BLaER1 treated with 17β-estradiol and CSF1 and Interleukin-3, amounts not matched to agents 10 nM and 100 nM (cell line): ENCODE results near the gene SYNDIG1.
"Not testable (repeated sequence)": the region's sequence is repeated elsewhere in the genome, so short reads cannot be mapped to it uniquely, and the experiment has no call there.

ENCODE experiments used
- H3K27ac ChIP-seq, 11 experiments: shearing (Covaris generic); formaldehyde crosslinking; 2 replicates each; pipeline ENCODE4 v1.8.1; 2022
- H3K27me3 ChIP-seq, 11 experiments: shearing (Covaris generic); formaldehyde crosslinking; 2 replicates each; pipeline ENCODE4 v1.8.1; 2022
- H3K36me3 ChIP-seq, 11 experiments: shearing (Covaris generic); formaldehyde crosslinking; 2 replicates each; pipeline ENCODE4 v1.8.1; 2022
- H3K4me1 ChIP-seq, 10 experiments: shearing (Covaris generic); formaldehyde crosslinking; 2 replicates each; pipeline ENCODE4 v1.8.1; 2022
- H3K4me2 ChIP-seq, 11 experiments: shearing (Covaris generic); formaldehyde crosslinking; 2 replicates each; pipeline ENCODE4 v1.8.1; 2022
- H3K4me3 ChIP-seq, 10 experiments: shearing (Covaris generic); formaldehyde crosslinking; 2 replicates each; pipeline ENCODE4 v1.8.1; 2022
- H3K9ac ChIP-seq, 11 experiments: shearing (Covaris generic); formaldehyde crosslinking; 2 replicates each; pipeline ENCODE4 v1.8.1; 2022
- H3K9me3 ChIP-seq, 11 experiments: shearing (Covaris generic); formaldehyde crosslinking; replicated peaks in 1 of 11; 2 replicates each; pipeline ENCODE4 v1.8.1; 2022
- H4K20me1 ChIP-seq, 11 experiments: shearing (Covaris generic); formaldehyde crosslinking; 2 replicates each; pipeline ENCODE4 v1.8.1; 2022
- Cebpa-rat ChIP-seq, 11 experiments: shearing (Covaris generic); IDR thresholded peaks; 2 replicates each; pipeline ENCODE4 v1.8.1; 2022

Gene SYNDIG1

GRCh38 chr20:24616258-24617079 is 147.0 kb downstream of the SYNDIG1 start:
- Histone ChIP-seq H3K27me3 (0 out of 22 replicates have a peak, but pooled peaks cover 0 to 11% (median 0%) of the 10 kb centered on the region in 11 experiments), H3K4me3 (no peak overlapping the region), H3K36me3 (no peaks in the 10 kb centered on the region), H4K20me1 (no peaks in the 10 kb centered on the region), H3K9ac (no peak overlapping the region), H3K4me2 (peak overlapping the region in 9 of 11 experiments; percentile 32 to 77 (median 61); a peak in 17 of 22 replicates), H3K4me1 (peaks cover 12 to 89% (median 81%) of the 10 kb centered on the region in 10 experiments), H3K27ac (no peak overlapping the region), H3K9me3 (no peaks in the 10 kb centered on the region)
- TF ChIP-seq Cebpa-rat (IDR thresholded peaks at IDR 0.05), result no peak

GRCh38 chr20:24617080-24617432 is 147.6 kb downstream of the SYNDIG1 start:
- H3K4me2 ChIP-seq, result peak overlapping the region in 9 of 11 experiments; percentile 32 to 77 (median 61); a peak in 17 of 22 replicates
- H3K9ac ChIP-seq, result peak overlapping the region in 1 of 11 experiments; percentile 24; a peak in 1 of 22 replicates
- no peak overlapping the region for H3K4me3 ChIP-seq
- H3K4me1 ChIP-seq, result peaks cover 12 to 84% (median 75%) of the 10 kb centered on the region in 10 experiments
- no peaks in the 10 kb centered on the region for H3K36me3 ChIP-seq
- no peaks in the 10 kb centered on the region for H4K20me1 ChIP-seq
- H3K27ac ChIP-seq, result no peak overlapping the region; a peak in 2 of 22 replicates
- 0 out of 22 replicates have a peak, but pooled peaks cover 0 to 11% (median 0%) of the 10 kb centered on the region in 11 experiments for H3K27me3 ChIP-seq
- no peaks in the 10 kb centered on the region for H3K9me3 ChIP-seq
- no peak for TF ChIP-seq Cebpa-rat (IDR thresholded peaks at IDR 0.05)

GRCh38 chr20:24617757-24618450 is 148.5 kb downstream of the SYNDIG1 start:
- no peak for TF ChIP-seq Cebpa-rat (IDR thresholded peaks at IDR 0.05)
- peak overlapping the region in 9 of 11 experiments; percentile 1 to 77 (median 63); a peak in 17 of 22 replicates for H3K4me2 ChIP-seq
- H3K27ac ChIP-seq, result peak overlapping the region in 2 of 11 experiments; percentile 18 to 56; a peak in 2 of 22 replicates
- peak overlapping the region in 1 of 11 experiments; percentile 24; a peak in 1 of 22 replicates for H3K9ac ChIP-seq
- H3K27me3 ChIP-seq, result 0 out of 22 replicates have a peak, but pooled peaks cover 0 to 11% (median 0%) of the 10 kb centered on the region in 11 experiments
- no peak overlapping the region for H3K4me3 ChIP-seq
- peaks cover 12 to 78% (median 71%) of the 10 kb centered on the region in 10 experiments for H3K4me1 ChIP-seq
- H3K9me3 ChIP-seq, result no peaks in the 10 kb centered on the region
- H4K20me1 ChIP-seq, result no peaks in the 10 kb centered on the region
- no peaks in the 10 kb centered on the region for H3K36me3 ChIP-seq

- no peaks in the 10 kb centered on the region for H4K20me1 ChIP-seq
- H3K4me1 ChIP-seq, result peaks cover 12 to 69% (median 63%) of the 10 kb centered on the region in 10 experiments
- no peak for TF ChIP-seq Cebpa-rat (IDR thresholded peaks at IDR 0.05)
- H3K27me3 ChIP-seq, result 0 out of 22 replicates have a peak, but pooled peaks cover 0 to 11% (median 0%) of the 10 kb centered on the region in 11 experiments
- H3K36me3 ChIP-seq, result no peaks in the 10 kb centered on the region
- H3K4me3 ChIP-seq, result no peak overlapping the region
- no peaks in the 10 kb centered on the region for H3K9me3 ChIP-seq
- peak overlapping the region; percentile 1 to 75 (median 62); a peak in 21 of 22 replicates for H3K4me2 ChIP-seq
- no peak overlapping the region for H3K9ac ChIP-seq
- peak overlapping the region in 3 of 11 experiments; percentile 21 to 56 (median 41); a peak in 6 of 22 replicates for H3K27ac ChIP-seq
Measured at GRCh38 chr20:24618739-24619138, 149.3 kb downstream of the SYNDIG1 start.

GRCh38 chr20:24619212-24619611 is 149.8 kb downstream of the SYNDIG1 start:
- Histone ChIP-seq H3K4me1 (peaks cover 12 to 65% (median 58%) of the 10 kb centered on the region in 10 experiments), H3K4me2 (peak overlapping the region; percentile 1 to 75 (median 62); a peak in 21 of 22 replicates)

GRCh38 chr20:24620937-24621519 is 151.6 kb downstream of the SYNDIG1 start:
- no peak overlapping the region for H3K9ac ChIP-seq
- H3K4me2 ChIP-seq, result peak overlapping the region in 4 of 11 experiments; percentile 62 to 75 (median 68); a peak in 6 of 22 replicates
- H3K27me3 ChIP-seq, result 0 out of 22 replicates have a peak, but pooled peaks cover 0 to 11% (median 0%) of the 10 kb centered on the region in 11 experiments
- H3K36me3 ChIP-seq, result no peaks in the 10 kb centered on the region
- no peak overlapping the region for H3K4me3 ChIP-seq
- H3K27ac ChIP-seq, result no peak overlapping the region
- peaks cover 0 to 2% (median 0%) of the 10 kb centered on the region in 11 experiments; a peak in 1 of 22 replicates for H3K9me3 ChIP-seq
- H3K4me1 ChIP-seq, result peaks cover 6 to 50% (median 45%) of the 10 kb centered on the region in 10 experiments
- H4K20me1 ChIP-seq, result no peaks in the 10 kb centered on the region
- no peak for TF ChIP-seq Cebpa-rat (IDR thresholded peaks at IDR 0.05)

More at GRCh38 chr20:24619212-24619611, 149.8 kb downstream of the SYNDIG1 start:
- Histone ChIP-seq H3K9ac (no peak overlapping the region), H4K20me1 (no peaks in the 10 kb centered on the region), H3K27ac (peak overlapping the region in 3 of 11 experiments; percentile 21 to 56 (median 41); a peak in 6 of 22 replicates), H3K9me3 (no peaks in the 10 kb centered on the region), H3K4me3 (no peak overlapping the region), H3K27me3 (0 out of 22 replicates have a peak, but pooled peaks cover 0 to 11% (median 0%) of the 10 kb centered on the region in 11 experiments), H3K36me3 (no peaks in the 10 kb centered on the region)
- TF ChIP-seq Cebpa-rat (IDR thresholded peaks at IDR 0.05), result no peak

- peaks cover 6 to 32% (median 30%) of the 10 kb centered on the region in 10 experiments for H3K4me1 ChIP-seq
- H3K9ac ChIP-seq, result no peak overlapping the region
- no peak for TF ChIP-seq Cebpa-rat (IDR thresholded peaks at IDR 0.05)
- peaks cover 0 to 6% (median 0%) of the 10 kb centered on the region in 11 experiments; a peak in 2 of 22 replicates for H3K9me3 ChIP-seq
- no peak overlapping the region for H3K27ac ChIP-seq
- H3K36me3 ChIP-seq, result no peaks in the 10 kb centered on the region
- no peaks in the 10 kb centered on the region for H4K20me1 ChIP-seq
- H3K27me3 ChIP-seq, result no peaks in the 10 kb centered on the region
- H3K4me2 ChIP-seq, result no peak overlapping the region
- H3K4me3 ChIP-seq, result no peak overlapping the region
Measured at GRCh38 chr20:24622856-24623255, 153.4 kb downstream of the SYNDIG1 start.

- not testable (repeated sequence) for H4K20me1 ChIP-seq, H3K9me3 ChIP-seq, H3K4me3 ChIP-seq, H3K36me3 ChIP-seq, H3K9ac ChIP-seq, H3K27ac ChIP-seq, H3K27me3 ChIP-seq, H3K4me2 ChIP-seq
- H3K4me1 ChIP-seq, result peaks cover 13 to 23% (median 20%) of the 10 kb centered on the region in 10 experiments
Measured at GRCh38 chr20:24626141-24626540, 156.7 kb downstream of the SYNDIG1 start.
